ENCODE measurements around the gene BMPER. TPM values are rescaled to one million over a fixed set of nuclear protein-coding genes. Genes with fewer than 3 reads are reported as not detected.

Gene BMPER
- total and polyA plus RNA-seq, 2 of the 8 experiments (the other 6 are each of a cell fraction or from before 2014, with no cell fraction given) = 0.33 to 0.69 TPM

GRCh38 chr7:34177476-34177875 lies 272.1 kb downstream of the BMPER start:
- Histone ChIP-seq H4K20me1 (replicated peaks in 1 of 2; ENCODE audit: control insufficient read depth in 1 of 2, insufficient read depth in 2 of 2, low read length in 2 of 2) (no peaks in the 10 kb centered on the region), H3K23me2 (ENCODE audit: low read depth, low read length) (no peaks in the 10 kb centered on the region), H3K4me3 (ENCODE audit: extremely low read depth in 1 of 4, insufficient read depth in 2 of 4, low read depth in 3 of 4, low read length in 4 of 4) (no peak overlapping the region), H3K4me1 (replicated peaks in 1 of 4; ENCODE audit: control insufficient read depth in 3 of 4, insufficient read depth in 4 of 4, low read length in 3 of 4) (peaks cover 0 to 5% (median 0%) of the 10 kb centered on the region in 4 experiments; a peak in 2 of 7 replicates), H4K5ac (ENCODE audit: insufficient read length, low read depth, low read length) (no peak overlapping the region), H3K23ac (ENCODE audit: insufficient read length) (no peak overlapping the region), H4K8ac (ENCODE audit: extremely low read depth, insufficient read depth, low read length) (no peak overlapping the region), H3K4ac (replicated peaks; ENCODE audit: insufficient read length, low read depth, low read length) (no peak overlapping the region), H4K91ac (replicated peaks; ENCODE audit: insufficient read length, low read length) (no peak overlapping the region), H2BK5ac (ENCODE audit: low read depth, low read length) (no peak overlapping the region), H3K27ac (ENCODE audit: low read depth, low read length) (no peak overlapping the region), H3K36me3 (ENCODE audit: control insufficient read depth in 2 of 4, insufficient read depth in 4 of 4, low read length in 3 of 4) (no peaks in the 10 kb centered on the region; a peak in 1 of 8 replicates), H3K79me2 (ENCODE audit: control insufficient read depth in 1 of 2, insufficient read depth in 2 of 2, low read length in 2 of 2) (no peaks in the 10 kb centered on the region), H3K18ac (ENCODE audit: extremely low read depth, low read length) (no peak overlapping the region), H2AK5ac (ENCODE audit: low read depth, low read length) (no peak overlapping the region), H2BK15ac (ENCODE audit: low read length) (no peak overlapping the region), H2BK12ac (ENCODE audit: low read depth, low read length) (no peak overlapping the region), H3K9ac (replicated peaks in 1 of 4; ENCODE audit: extremely low read depth in 1 of 4, low read depth in 3 of 4, low read length in 3 of 4) (no peak overlapping the region), H3K4me2 (ENCODE audit: insufficient read depth in 1 of 2, low read depth in 2 of 2, low read length in 2 of 2) (no peak overlapping the region), H2BK20ac (ENCODE audit: low read length) (no peak overlapping the region), H3K56ac (replicated peaks; ENCODE audit: insufficient read length, low read depth, low read length) (no peak overlapping the region), H2AFZ (ENCODE audit: low read length) (no peak overlapping the region), H3K14ac (ENCODE audit: insufficient read length) (no peak overlapping the region), H3K9me3 (ENCODE audit: insufficient read depth in 2 of 2, low read depth in 1 of 2, low read length in 1 of 2) (peaks cover 0 to 6% of the 10 kb centered on the region in 2 experiments; a peak in 2 of 4 replicates), H3K79me1 (ENCODE audit: low read depth, low read length) (no peaks in the 10 kb centered on the region; the same call in 1 of the 2 replicates), H3K27me3 (replicated peaks in 1 of 4; ENCODE audit: control insufficient read depth in 3 of 4, extremely low read depth in 1 of 4, insufficient read depth in 3 of 4, low read length in 3 of 4) (no peaks in the 10 kb centered on the region), H2BK120ac (replicated peaks; ENCODE audit: low read depth, low read length) (no peak overlapping the region)
- WGBS, 2 experiments (ENCODE audit: extremely low coverage in 1 of 2, insufficient coverage in 1 of 2, insufficient read length in 1 of 2, insufficient replicate concordance in 2 of 2, low coverage in 1 of 2, low lambda C conversion rate in 2 of 2, missing lambda C conversion rate in 1 of 2) = 97% methylated on average over 3 of the region's 3 CpGs; no CpG with 5 or more reads in 1 of the 2 experiments
- FAIRE-seq (no peak), DNase-seq (ENCODE audit: low read depth in 1 of 2, low spot score in 2 of 2) (no peak)
- POLR2A ChIA-PET (ENCODE audit: partially characterized antibody) = no interaction called here
- CTCF ChIA-PET (ENCODE audit: partially characterized antibody) = interaction anchor here (1.4 to 1.8 kb wide), 3 partner anchors 9 to 43 kb away, joined by 4 to 5 read pairs (median 4); no protein-coding TSS in a partner anchor
- TF ChIP-seq BCL11A (IDR thresholded peaks at IDR 0.05; ENCODE audit: low read depth in 2 of 2, low read length in 2 of 2) (no peak), ZNF274 (IDR thresholded peaks at IDR 0.05; ENCODE audit: borderline replicate concordance, extremely low read depth, low read length) (no peak), CTCF (IDR thresholded peaks at IDR 0.05; ENCODE audit: control extremely low read depth in 1 of 3, insufficient read depth in 1 of 3, low read depth in 1 of 3, low read length in 3 of 3) (no peak), EP300 (IDR thresholded peaks at IDR 0.05; ENCODE audit: borderline replicate concordance in 1 of 2, low read depth in 2 of 2, low read length in 2 of 2) (no peak), CBX5 (IDR thresholded peaks at IDR 0.05; ENCODE audit: low read depth, low read length) (no peak), ASH2L (IDR thresholded peaks at IDR 0.05; ENCODE audit: low read length) (no peak), CTBP2 (IDR thresholded peaks at IDR 0.05; ENCODE audit: borderline replicate concordance, insufficient read depth, insufficient read length, low read length) (no peak), SIRT6 (IDR thresholded peaks at IDR 0.05; ENCODE audit: low read length) (no peak), JUND (IDR thresholded peaks at IDR 0.05; ENCODE audit: low read length) (no peak), ATF3 (IDR thresholded peaks at IDR 0.05; ENCODE audit: insufficient read depth, low read depth, low read length) (no peak), TCF12 (IDR thresholded peaks at IDR 0.05; ENCODE audit: low read depth, low read length) (no peak)

Data from H1 (cell line).